Calu3 (cell line): ENCODE measurements around the gene NDUFAF7. TPM values are rescaled to one million over a fixed set of nuclear protein-coding genes. Genes with fewer than 3 reads are reported as not detected.

Experiments
- BruUV-seq: library from RNA; stranded (reverse); fragments of 400-500 nt; replicated peaks from 2 replicates; lab custom pipeline; 2021; lab: Mats Ljungman, UMichigan
- CTCF ChIA-PET: fragments of 300-600 bp; sonication (Branson Sonifier 250); formaldehyde crosslinking; loops from one replicate; lab custom pipeline; 2022; ENCODE audit warnings: antibody characterized with exemption; lab: Charles Lee
- DNase-seq: peaks from one replicate; pipeline ENCODE4 v3.0.0; 2022
- H3K27ac Mint-ChIP-seq: one replicate; pipeline ENCODE4 v1.8.0; 2022; ENCODE audit warnings: mixed read lengths; ENCODE audit not compliant: unreplicated experiment
- H3K27me3 Mint-ChIP-seq: one replicate; pipeline ENCODE4 v1.8.0; 2022; ENCODE audit warnings: mixed read lengths; ENCODE audit not compliant: unreplicated experiment
- H3K36me3 Mint-ChIP-seq: one replicate; pipeline ENCODE4 v1.8.0; 2022; ENCODE audit warnings: mild to moderate bottlenecking, moderate library complexity, mixed read lengths; ENCODE audit not compliant: insufficient read depth, unreplicated experiment
- H3K4me1 Mint-ChIP-seq: one replicate; pipeline ENCODE4 v1.8.0; 2022; ENCODE audit warnings: mild to moderate bottlenecking, low read depth, mixed read lengths; ENCODE audit not compliant: unreplicated experiment
- H3K4me3 Mint-ChIP-seq: one replicate; pipeline ENCODE4 v1.8.0; 2022; ENCODE audit warnings: mild to moderate bottlenecking, low read depth, moderate library complexity, mixed read lengths; ENCODE audit not compliant: unreplicated experiment
- H3K9me3 Mint-ChIP-seq: one replicate; pipeline ENCODE4 v1.8.0; 2022; ENCODE audit warnings: low read depth, mixed read lengths; ENCODE audit not compliant: unreplicated experiment
- CTCF ChIP-seq: fragments of 200-600 bp; IDR thresholded peaks from one replicate; pipeline ENCODE4 v1.8.0; 2022; ENCODE audit warnings: antibody characterized with exemption; ENCODE audit not compliant: unreplicated experiment
- intact Hi-C: fragments of 100-400 bp; cut with micrococcal nuclease; formaldehyde crosslinking; loops from one replicate; pipeline ENCODE4 v1.10.0; 2022; ENCODE audit not compliant: unreplicated experiment
- total RNA-seq: library from RNA; stranded (reverse); gene quantifications from 2 replicates; pipeline ENCODE4 v1.2.3, GENCODE V29; 2022

NDUFAF7 gene
- total RNA-seq, 1 experiment from 2014 or later: 22.3 TPM

- no peak for TF ChIP-seq CTCF
- CTCF ChIA-PET: no interaction called here
- no peak for DNase-seq
- H3K27me3 Mint-ChIP-seq: no peaks in the 10 kb centered on the region
- no peak overlapping the region for H3K4me3 Mint-ChIP-seq
- no TSS peak for BruUV-seq
- H3K36me3 Mint-ChIP-seq: peaks cover 55% of the 10 kb centered on the region
- H3K4me1 Mint-ChIP-seq: no peaks in the 10 kb centered on the region
- no peak overlapping the region for H3K27ac Mint-ChIP-seq
- intact Hi-C loops: no loop called here
- H3K9me3 Mint-ChIP-seq: peaks cover 5% of the 10 kb centered on the region
Observed at GRCh38 chr2:37211212-37211611, 20.2 kb upstream of the NDUFAF7 start.

- BruUV-seq: no TSS peak
- no peak for DNase-seq
- CTCF ChIA-PET: no interaction called here
- intact Hi-C loops: no loop called here
- H3K4me1 Mint-ChIP-seq: no peaks in the 10 kb centered on the region
- H3K27ac Mint-ChIP-seq: no peak overlapping the region
- no peak overlapping the region for H3K4me3 Mint-ChIP-seq
- peaks cover 5% of the 10 kb centered on the region for H3K9me3 Mint-ChIP-seq
- TF ChIP-seq CTCF: no peak
- no peaks in the 10 kb centered on the region for H3K27me3 Mint-ChIP-seq
- H3K36me3 Mint-ChIP-seq: peaks cover 53% of the 10 kb centered on the region
Observed at GRCh38 chr2:37211939-37212338, 19.5 kb upstream of the NDUFAF7 start.

- intact Hi-C loops: loop anchor here (5.0 kb wide), 1 partner anchor 48 kb away; no protein-coding TSS in a partner anchor
- CTCF ChIA-PET: interaction anchor here (0.7 kb wide), 1 partner anchor 353 kb away, joined by 6 read pairs; no protein-coding TSS in a partner anchor
- Mint-ChIP-seq H3K4me1 (no peaks in the 10 kb centered on the region), H3K27ac (no peak overlapping the region), H3K27me3 (no peaks in the 10 kb centered on the region), H3K9me3 (no peaks in the 10 kb centered on the region), H3K4me3 (no peak overlapping the region), H3K36me3 (peaks cover 36% of the 10 kb centered on the region)
- BruUV-seq: no TSS peak
- no peak for DNase-seq
- TF ChIP-seq CTCF: no peak
Observed at GRCh38 chr2:37215250-37215649, 16.2 kb upstream of the NDUFAF7 start.

GRCh38 chr2:37219046-37219445 is 12.4 kb upstream of the NDUFAF7 start:
- H3K36me3 Mint-ChIP-seq: peaks cover 25% of the 10 kb centered on the region
- CTCF ChIA-PET: no interaction called here
- intact Hi-C loops: loop anchor here (5.0 kb wide), 1 partner anchor 52 kb away; no protein-coding TSS in a partner anchor
- H3K27me3 Mint-ChIP-seq: no peaks in the 10 kb centered on the region
- no peak for DNase-seq
- BruUV-seq: no TSS peak
- no peak for TF ChIP-seq CTCF
- no peak overlapping the region for H3K27ac Mint-ChIP-seq
- H3K4me3 Mint-ChIP-seq: no peak overlapping the region
- no peaks in the 10 kb centered on the region for H3K9me3 Mint-ChIP-seq
- H3K4me1 Mint-ChIP-seq: peaks cover 4% of the 10 kb centered on the region
